ENCODE results near the gene PEX14.

Gene PEX14

GRCh38 chr1:10665930-10666850 is 191.4 kb downstream of the PEX14 start:
- DNase-seq (ENCODE audit: low read depth): no peak

DNA sequence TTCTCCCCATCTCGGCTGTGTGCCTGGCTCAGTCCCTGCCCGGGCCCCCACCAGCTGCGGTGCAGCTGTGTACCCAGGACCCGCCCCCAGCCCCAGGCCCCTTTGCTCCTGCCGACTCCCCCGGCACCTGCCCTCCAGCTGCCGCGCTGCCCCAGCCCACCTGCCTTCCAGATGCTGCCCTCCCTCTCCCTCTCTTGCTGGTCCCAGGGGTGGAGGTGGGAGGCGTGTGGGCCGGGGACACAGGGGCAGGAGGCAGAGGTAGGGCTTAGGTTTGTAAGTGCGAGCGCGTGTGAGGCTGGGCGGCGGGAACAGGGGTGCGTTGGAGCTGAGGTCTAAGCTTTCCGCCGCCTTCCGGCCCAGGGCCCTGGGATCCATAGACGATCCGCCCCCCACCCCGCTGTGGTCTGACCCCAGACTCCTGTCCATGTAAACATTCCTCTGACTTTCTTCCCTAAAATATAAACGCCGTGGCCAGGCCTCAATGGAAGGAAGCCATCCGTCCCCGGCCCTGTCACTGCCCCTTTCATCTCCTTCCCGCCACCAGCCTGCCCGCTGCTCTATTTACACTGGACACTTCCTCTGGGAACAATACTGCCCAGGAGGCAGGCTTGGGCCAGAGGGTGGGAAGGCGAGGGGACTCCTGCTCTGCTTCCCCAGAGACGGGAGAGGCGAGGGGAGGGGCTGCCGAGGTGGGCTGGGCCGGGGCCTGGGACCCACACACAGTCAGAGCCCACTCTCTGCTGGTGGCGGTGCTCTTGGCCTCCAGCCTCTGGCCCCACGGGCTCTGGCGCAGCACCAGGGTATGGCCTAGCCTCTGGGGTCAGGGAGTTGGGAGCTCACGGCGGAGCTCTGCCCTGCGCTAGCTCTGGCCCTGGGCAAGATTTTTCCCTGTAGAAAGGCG is 193.4 kb downstream of the PEX14 start:
- no peak for DNase-seq (ENCODE audit: low read depth)

DNA sequence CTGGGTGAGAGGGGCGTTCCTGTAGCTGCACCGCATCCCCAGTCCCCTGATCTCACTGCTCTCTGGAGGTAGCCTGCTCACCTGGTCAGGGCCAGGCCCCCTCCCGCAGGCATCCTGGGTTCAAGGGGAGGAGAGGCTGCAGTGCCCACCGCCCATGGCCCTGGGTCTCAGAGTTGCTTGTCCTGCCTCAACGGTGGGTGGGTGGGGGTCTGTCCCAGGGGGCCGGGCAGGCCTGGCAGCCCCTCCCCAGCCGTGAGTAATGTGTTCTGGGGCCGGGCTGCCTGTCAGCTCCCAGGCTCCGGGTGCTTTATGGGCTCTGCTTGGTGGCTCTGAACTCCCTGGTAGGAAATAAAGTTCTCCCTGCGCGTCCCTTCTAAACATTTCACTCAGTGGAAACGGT is 194.8 kb downstream of the PEX14 start:
- no peak for DNase-seq (ENCODE audit: low read depth)

DNA sequence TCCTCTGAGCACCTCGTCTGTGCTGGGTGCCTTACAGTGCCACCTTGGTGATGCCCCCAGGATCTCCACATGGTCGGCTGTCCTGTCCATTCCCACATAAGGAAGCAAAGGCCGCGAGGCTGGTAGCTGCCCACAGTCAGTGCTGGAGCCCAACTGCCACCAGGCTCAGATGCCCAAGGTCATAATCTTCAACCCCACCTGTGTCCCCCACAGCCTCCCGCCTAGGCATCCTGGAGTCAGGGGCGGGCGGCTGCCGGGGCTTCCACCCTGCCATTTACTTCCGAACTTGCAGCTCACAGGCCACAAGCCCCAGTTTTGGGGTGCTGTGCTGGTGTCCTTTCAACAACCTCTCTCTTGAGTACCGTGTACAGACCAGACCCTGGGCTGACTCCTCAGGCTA is 195.4 kb downstream of the PEX14 start:
- no peak for DNase-seq (ENCODE audit: low read depth)

DNA sequence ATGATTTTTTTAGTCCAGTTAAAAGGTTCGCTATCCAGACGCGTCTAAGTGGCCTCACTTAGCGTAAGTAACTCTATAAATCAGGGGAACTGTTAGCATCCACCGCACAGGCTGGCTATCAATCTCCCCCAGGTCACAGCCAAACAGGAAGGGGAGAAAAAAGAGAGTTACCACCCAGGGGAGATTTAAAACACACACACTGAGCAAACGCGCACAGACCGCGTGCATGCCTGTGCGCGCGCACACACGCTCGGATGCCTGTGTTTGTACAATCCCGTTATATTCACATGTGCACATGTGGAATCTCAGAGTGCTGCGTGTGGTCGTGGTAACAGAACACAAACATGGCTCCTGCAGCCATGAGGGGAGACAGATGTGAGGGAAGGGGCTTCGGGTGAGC is 196.3 kb downstream of the PEX14 start:
- DNase-seq (ENCODE audit: low read depth): no peak

- no peak for DNase-seq (ENCODE audit: low read depth)
These were observed 197.0 kb downstream of the PEX14 start for GRCh38 chr1:10671622-10672342.

- no peak for DNase-seq (ENCODE audit: low read depth)
These were observed 197.7 kb downstream of the PEX14 start for GRCh38 chr1:10672343-10673050.

- no peak for DNase-seq (ENCODE audit: low read depth)
These were observed 198.5 kb downstream of the PEX14 start for GRCh38 chr1:10673109-10673711.

- DNase-seq (ENCODE audit: low read depth): no peak
These were observed 199.5 kb downstream of the PEX14 start for GRCh38 chr1:10674222-10674621.

DNA sequence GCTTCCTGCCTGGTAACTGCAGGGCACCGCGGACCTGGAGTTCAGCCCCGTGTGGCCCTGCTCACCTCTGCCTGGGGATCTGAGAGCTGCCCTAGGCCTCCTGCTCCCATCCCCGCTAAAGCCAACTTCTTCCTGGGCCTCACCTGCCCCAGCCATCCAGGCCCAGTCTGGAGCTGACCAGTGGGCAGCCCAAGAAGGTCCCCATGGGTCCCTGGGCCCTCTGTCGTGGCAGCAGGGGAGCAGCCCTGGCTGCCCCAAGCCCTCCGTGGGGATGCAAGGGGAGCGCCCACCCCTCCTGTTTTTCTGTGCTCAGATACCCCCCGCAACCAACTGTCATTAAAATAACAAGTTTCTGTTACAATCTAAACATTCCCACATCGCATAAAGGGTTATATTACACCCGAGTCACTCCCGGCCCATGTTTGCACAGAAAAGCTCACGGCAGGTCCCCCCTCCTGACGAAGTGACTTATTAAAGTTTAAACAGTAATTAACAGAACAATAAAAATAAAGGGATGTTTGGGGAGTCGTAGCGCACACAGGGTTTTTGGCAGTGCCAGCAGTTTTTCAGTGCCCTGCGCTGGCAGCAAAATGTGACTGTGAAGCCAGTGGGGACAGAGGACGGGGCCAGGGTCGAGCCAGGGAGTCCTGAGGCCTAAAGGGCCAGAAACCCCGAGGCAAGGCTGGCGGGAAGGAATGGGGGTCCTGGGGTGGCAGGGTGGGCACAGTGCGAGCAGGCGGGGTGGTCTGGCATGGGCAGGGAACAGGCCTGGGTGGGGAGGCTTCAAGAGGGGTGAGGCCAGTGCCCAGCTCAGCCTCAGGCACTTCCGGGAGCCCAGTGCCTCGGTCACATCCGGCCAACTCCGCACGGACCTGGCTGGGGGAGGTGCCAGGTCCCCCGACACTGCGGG is 200.2 kb downstream of the PEX14 start:
- DNase-seq (ENCODE audit: low read depth): no peak

DNA sequence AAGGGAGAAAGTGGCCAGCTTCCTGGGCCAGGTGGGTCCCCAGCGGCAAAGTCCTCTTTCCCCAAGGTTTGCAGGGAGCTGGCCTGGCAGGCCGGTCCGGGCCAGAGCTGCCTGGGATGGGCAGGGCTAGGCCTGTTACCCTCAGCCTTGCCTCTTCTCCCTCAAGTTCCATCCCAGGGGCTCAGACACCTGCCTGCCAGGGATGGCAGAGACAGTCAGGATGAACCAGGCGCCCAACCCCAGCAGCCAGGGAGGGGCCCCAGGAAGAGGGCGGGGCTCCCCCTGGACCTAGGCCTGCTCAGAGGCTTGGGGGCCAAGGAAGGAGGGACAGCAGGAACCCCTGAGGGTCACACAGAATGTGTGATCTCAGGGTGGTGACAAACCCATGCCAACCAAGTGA is 201.1 kb downstream of the PEX14 start:
- DNase-seq (ENCODE audit: low read depth): no peak

- DNase-seq (ENCODE audit: low read depth): no peak
These were observed 202.2 kb downstream of the PEX14 start for GRCh38 chr1:10676963-10677362.

- DNase-seq (ENCODE audit: low read depth): no peak
These were observed 203.0 kb downstream of the PEX14 start for GRCh38 chr1:10677491-10678391.

DNA sequence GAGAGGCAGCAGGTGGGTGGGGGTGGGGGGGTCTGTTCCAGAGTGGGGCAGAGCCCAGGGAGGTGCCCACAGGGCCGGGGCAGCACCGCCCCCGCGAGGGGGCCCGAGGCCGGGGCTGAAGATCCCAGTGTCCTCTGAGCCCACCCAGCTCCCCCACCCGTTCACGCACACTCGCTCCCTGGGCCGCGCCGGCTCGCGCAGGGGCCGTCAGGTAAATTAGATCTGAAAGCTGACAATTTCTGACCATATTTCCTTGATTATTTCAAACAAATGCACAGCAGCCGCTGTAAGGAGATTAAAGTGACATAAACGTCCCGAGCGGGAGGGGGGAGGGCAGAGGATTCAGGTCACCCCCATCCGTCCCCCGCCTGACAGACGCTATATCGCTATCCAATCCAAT is 203.7 kb downstream of the PEX14 start:
- no peak for DNase-seq (ENCODE audit: low read depth)

DNA sequence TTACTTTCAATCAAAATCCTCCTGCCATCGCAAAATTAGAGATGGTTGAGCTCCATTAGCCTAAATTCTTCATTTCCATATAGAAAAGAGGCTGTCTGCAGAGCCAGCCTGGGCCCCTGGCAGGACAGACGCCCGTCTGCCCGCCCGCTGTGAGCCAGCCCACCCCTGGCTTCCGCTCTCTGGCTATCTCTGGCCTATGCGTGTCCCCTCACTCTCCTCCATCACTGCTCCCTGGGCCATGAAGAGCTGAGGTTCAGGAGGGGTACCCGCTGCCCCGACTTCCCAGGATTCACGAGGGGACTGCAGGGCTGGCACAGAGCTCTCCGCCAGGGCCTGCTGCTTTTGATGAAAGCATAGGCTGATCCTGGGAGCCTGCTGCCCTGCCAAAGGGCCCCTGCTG is 204.1 kb downstream of the PEX14 start:
- no peak for DNase-seq (ENCODE audit: low read depth)

- DNase-seq (ENCODE audit: low read depth): no peak
These were observed 204.9 kb downstream of the PEX14 start for GRCh38 chr1:10679496-10680220.
